ENCODE measurements around the gene RPS25. TPM values are rescaled to one million over a fixed set of nuclear protein-coding genes. Genes with fewer than 3 reads are reported as not detected.
A peak's percentile ranks its signal among the peaks of the same experiment; 100 is the strongest.
"Not testable (repeated sequence)": the region's sequence is repeated elsewhere in the genome, so short reads cannot be mapped to it uniquely, and the experiment has no call there.

The RPS25 gene
- total RNA-seq, 1 donor, result 2,500 TPM

DNA sequence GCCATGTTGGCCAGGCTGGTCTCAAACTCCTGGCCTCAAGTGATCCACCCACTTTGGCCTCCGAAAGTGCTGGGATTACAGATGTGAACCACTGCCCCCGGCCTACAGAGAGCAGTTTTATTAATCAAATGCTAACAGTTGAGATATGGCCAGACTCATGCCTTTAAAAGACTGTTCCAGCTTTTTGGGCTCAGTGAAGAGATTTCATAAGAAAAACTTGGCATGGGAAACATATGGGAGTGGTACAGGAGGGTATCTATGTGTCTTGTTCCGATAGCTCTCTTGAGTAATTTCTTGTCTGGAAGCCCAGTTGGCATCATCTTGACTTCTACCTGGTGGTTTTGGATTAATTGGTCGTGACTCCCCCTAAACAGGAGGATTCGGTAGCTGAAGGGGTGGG, 20.7 kb upstream of the RPS25 start:
- DNase-seq (ENCODE audit: low read depth), result no peak
- H3K4me3 ChIP-seq (ENCODE audit: low read depth, low read length), result no peak overlapping the region
- TF ChIP-seq, protein P1, sequence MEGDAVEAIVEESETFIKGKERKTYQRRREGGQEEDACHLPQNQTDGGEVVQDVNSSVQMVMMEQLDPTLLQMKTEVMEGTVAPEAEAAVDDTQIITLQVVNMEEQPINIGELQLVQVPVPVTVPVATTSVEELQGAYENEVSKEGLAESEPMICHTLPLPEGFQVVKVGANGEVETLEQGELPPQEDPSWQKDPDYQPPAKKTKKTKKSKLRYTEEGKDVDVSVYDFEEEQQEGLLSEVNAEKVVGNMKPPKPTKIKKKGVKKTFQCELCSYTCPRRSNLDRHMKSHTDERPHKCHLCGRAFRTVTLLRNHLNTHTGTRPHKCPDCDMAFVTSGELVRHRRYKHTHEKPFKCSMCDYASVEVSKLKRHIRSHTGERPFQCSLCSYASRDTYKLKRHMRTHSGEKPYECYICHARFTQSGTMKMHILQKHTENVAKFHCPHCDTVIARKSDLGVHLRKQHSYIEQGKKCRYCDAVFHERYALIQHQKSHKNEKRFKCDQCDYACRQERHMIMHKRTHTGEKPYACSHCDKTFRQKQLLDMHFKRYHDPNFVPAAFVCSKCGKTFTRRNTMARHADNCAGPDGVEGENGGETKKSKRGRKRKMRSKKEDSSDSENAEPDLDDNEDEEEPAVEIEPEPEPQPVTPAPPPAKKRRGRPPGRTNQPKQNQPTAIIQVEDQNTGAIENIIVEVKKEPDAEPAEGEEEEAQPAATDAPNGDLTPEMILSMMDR (IDR thresholded peaks at IDR 0.05; ENCODE audit: insufficient read depth, low read length), result no peak

- TF ChIP-seq, protein P1 (IDR thresholded peaks at IDR 0.05; ENCODE audit: insufficient read depth, low read length), result no peak
- H3K4me3 ChIP-seq (ENCODE audit: low read depth, low read length), result no peak overlapping the region
- no peak for DNase-seq (ENCODE audit: low read depth)
Measured at GRCh38 chr11:119034813-119035212, 16.7 kb upstream of the RPS25 start.

DNA sequence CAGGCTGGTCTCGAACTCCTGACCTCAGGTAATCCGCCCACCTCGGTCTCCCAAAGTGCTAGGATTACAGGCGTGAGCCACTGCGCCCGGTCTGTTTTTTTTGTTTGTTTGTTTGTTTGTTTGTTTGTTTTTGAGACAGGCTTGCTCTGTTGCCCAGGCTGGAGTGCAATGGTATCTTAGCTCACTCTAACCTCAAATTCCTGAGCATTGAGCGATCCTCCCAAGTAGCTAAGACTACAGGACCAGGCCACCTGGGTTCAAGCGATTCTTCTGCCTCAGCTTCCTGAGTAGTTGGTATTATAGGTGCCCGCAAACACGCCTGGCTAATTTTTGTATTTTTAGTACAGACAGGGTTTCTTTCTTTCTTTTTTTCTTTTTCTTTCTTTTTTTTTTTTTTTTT, 15.3 kb upstream of the RPS25 start:
- H3K4me3 ChIP-seq (ENCODE audit: low read depth, low read length); DNase-seq (ENCODE audit: low read depth): not testable (repeated sequence)

DNA sequence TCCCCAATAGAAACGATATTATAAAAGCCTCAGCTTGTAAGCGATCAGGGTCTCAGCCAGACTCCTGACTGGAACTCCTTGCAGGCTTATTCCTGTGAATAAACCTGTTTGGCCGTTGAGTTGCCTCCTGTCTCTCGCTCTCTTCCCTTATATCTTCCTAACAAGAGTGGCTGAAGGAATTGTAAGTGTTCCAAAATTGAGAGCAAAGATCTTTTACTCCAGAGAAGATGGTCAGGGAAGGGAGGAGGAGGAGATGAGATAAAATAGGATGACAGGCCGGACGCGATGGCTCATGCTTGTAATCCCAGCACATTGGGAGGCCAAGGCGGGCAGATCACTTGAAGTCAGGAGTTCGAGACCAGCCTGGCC, 13.8 kb upstream of the RPS25 start:
- H3K4me3 ChIP-seq (ENCODE audit: low read depth, low read length), result no peak overlapping the region
- no peak for DNase-seq (ENCODE audit: low read depth)
- TF ChIP-seq, protein P1 (IDR thresholded peaks at IDR 0.05; ENCODE audit: insufficient read depth, low read length), result no peak

DNA sequence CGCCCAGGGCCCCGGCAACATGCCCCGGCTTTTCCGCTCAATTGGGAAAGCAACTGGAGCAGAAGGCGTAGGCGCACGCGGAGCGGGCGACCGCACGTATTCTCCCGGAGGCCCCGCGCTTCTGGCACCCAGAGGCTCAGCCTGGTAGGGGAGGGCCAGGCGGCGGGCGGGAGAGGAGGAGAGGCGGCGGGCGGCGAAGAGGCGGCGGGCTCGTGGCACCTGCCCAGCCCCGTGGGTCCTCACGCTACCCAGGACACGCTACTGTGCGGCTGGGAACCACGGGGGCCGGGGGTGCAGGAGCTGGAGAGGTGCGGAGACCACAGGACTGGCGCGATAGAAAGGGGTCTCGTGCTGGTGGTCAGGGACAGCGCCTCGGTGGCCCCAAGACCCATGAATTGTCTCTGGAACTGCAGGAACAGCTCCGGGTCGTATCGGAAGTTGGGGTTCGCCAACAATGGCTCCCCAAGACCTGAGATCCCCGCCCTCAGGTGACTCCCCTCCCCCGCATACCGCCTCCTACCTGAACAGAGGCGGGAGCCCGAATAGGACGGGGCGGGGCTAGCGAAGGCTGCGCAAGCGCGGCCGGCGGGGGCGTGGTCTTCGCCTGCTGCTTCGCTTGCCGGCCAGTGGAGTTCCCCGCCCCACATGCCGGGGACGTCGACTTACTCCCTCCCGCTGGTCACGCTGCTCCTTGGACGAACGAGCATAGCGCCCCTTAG, 12.3 kb upstream of the RPS25 start, which contains the start of gene SLC37A4:
Gene SLC37A4, minus strand, starts transcription at position 549 of the 719 bp plus-strand sequence.
- TF ChIP-seq, protein P1 (IDR thresholded peaks at IDR 0.05; ENCODE audit: insufficient read depth, low read length), result peak; percentile 92
- H3K4me3 ChIP-seq (ENCODE audit: low read depth, low read length), result peak within 1 kb of the TSS; percentile 90
- DNase-seq (ENCODE audit: low read depth), result peak; percentile 97

GRCh38 chr11:119030029-119030328, 11.8 kb upstream of the RPS25 start:
- DNase-seq (ENCODE audit: low read depth), result no peak
- TF ChIP-seq, protein P1 (IDR thresholded peaks at IDR 0.05; ENCODE audit: insufficient read depth, low read length), result no peak
- peak overlapping the region; percentile 90 for H3K4me3 ChIP-seq (ENCODE audit: low read depth, low read length)

DNA sequence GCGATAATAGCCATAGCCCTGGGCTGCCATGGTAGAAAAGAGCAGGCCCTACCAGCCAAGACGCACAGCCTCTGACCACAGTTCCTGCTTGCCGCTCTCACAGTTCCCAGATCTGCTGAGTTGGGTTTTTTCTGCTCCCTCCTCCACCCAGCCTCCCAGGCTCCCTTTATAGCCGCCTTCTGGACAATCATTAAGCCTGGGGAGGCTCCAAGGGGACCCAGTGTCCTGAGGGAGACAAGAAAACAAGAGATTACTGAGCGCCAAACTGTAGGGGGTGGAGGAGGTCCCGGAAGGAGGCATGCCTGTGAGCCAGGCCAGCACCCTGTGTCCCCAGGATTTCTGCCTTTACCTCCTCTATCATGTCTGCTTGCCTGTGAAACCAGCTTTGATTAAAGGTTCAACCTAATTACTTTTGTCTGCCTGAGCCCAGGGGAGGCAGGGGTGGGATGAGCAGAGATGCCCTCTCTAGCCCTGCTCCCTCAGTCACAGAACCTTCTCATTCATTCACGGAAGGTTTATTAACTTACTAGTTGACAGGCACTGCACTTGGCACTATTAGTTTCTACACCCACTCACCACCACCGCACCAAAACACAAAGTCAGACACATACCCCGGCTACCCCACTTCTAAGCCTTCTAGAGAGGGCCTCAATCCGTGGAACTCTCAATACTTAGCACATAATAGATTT, 11.3 kb upstream of the RPS25 start:
- TF ChIP-seq, protein P1 (IDR thresholded peaks at IDR 0.05; ENCODE audit: insufficient read depth, low read length), result no peak
- no peak for DNase-seq (ENCODE audit: low read depth)
- H3K4me3 ChIP-seq (ENCODE audit: low read depth, low read length), result peak overlapping the region; percentile 90

All from fibroblast of the aortic adventitia (primary cell).